ENCODE measurements around the gene SYNJ2. TPM values are rescaled to one million over a fixed set of nuclear protein-coding genes. Genes with fewer than 3 reads are reported as not detected.
"Not testable (repeated sequence)": the region's sequence is repeated elsewhere in the genome, so short reads cannot be mapped to it uniquely, and the experiment has no call there.

Gene SYNJ2
- total RNA-seq, 1 donor from 2014 or later: 8.3 TPM

- TF ChIP-seq, protein P1, sequence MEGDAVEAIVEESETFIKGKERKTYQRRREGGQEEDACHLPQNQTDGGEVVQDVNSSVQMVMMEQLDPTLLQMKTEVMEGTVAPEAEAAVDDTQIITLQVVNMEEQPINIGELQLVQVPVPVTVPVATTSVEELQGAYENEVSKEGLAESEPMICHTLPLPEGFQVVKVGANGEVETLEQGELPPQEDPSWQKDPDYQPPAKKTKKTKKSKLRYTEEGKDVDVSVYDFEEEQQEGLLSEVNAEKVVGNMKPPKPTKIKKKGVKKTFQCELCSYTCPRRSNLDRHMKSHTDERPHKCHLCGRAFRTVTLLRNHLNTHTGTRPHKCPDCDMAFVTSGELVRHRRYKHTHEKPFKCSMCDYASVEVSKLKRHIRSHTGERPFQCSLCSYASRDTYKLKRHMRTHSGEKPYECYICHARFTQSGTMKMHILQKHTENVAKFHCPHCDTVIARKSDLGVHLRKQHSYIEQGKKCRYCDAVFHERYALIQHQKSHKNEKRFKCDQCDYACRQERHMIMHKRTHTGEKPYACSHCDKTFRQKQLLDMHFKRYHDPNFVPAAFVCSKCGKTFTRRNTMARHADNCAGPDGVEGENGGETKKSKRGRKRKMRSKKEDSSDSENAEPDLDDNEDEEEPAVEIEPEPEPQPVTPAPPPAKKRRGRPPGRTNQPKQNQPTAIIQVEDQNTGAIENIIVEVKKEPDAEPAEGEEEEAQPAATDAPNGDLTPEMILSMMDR (IDR thresholded peaks at IDR 0.05): no peak
- no peak for TF ChIP-seq POLR2AphosphoS5 (IDR thresholded peaks at IDR 0.05; ENCODE audit: insufficient read depth in 1 of 2, low read depth in 1 of 2)
- TF ChIP-seq POLR2A (IDR thresholded peaks at IDR 0.05): no peak
- H3K4me1 ChIP-seq: no peaks in the 10 kb centered on the region
- H3K27me3 ChIP-seq: no peaks in the 10 kb centered on the region
- no peak overlapping the region for H3K27ac ChIP-seq
- peak in 1 of 2 donors; percentile 86 for DNase-seq (ENCODE audit: extremely low spot score in 2 of 2)
- peaks cover 9% of the 10 kb centered on the region for H3K9me3 ChIP-seq
- H3K36me3 ChIP-seq: peaks cover 0 to 27% of the 10 kb centered on the region in 2 donors
- H3K4me3 ChIP-seq: no peak overlapping the region
- intact Hi-C loops (cut with DNase I): no loop called here
Measured at GRCh38 chr6:157946053-157946617, 35.5 kb upstream of the SYNJ2 start.

DNA sequence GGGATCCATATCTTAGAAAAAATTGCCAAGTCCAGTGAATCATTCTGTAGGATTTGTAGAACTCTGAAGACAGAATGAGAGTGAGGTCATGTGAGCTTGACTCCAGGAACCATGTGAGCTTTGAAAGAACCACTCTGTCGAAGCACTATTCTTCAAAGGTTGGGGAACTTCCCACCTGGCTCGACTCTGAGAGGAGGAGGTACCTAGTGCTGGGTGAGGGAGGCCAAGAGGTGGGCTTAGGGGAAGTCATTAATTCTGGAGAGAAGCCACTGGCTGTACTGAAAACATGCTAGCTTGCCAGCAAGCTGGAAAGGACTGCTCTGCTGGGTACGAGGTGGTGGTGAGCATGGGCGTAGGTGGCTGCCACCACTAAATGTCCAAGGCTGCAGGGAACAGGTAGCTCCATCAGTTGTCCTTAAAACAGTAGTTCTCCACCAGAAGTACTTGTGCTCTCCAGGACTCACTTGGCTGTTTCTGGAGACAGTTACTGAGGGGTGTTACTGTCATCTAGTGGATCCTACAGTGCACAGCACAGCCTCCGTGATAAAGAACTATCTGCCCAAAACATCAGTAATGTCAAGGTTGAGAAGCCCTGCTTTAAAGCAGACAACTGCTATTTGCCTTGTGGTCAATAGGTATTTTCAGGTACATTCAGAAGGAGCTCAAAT, 34.7 kb upstream of the SYNJ2 start:
- H3K36me3 ChIP-seq: peaks cover 0 to 19% of the 10 kb centered on the region in 2 donors
- no peak overlapping the region for H3K27ac ChIP-seq
- H3K4me3 ChIP-seq: no peak overlapping the region
- H3K4me1 ChIP-seq: no peaks in the 10 kb centered on the region
- H3K9me3 ChIP-seq: peaks cover 9% of the 10 kb centered on the region
- DNase-seq (ENCODE audit: extremely low spot score in 2 of 2): peak in 1 of 2 donors; percentile 79
- no peak for TF ChIP-seq POLR2AphosphoS5 (IDR thresholded peaks at IDR 0.05; ENCODE audit: insufficient read depth in 1 of 2, low read depth in 1 of 2)
- TF ChIP-seq POLR2A (IDR thresholded peaks at IDR 0.05): no peak
- TF ChIP-seq, protein P1 (IDR thresholded peaks at IDR 0.05): peak in 1 of 3 experiments; percentile 29
- no peaks in the 10 kb centered on the region for H3K27me3 ChIP-seq
- intact Hi-C loops (cut with DNase I): no loop called here

DNA sequence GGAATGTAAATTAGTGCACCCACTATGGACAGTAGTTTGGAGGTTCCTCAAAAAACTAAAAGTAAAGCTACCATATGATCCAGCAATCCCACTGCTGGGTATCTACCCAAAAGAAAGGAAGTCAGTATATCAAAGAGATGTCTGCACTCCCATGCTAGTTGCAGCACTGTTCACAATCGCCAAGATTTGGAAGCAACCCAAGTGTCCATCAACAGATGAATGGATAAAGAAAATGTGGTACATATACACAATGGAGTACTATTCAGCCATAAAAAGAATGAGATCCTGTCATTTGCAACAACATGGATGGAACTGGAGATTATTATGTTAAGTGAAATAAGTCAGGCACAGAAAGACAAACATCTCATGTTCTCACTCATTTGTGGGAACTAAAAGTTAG, 30.8 kb upstream of the SYNJ2 start:
- intact Hi-C loops (cut with DNase I); H3K27me3 ChIP-seq; H3K9me3 ChIP-seq; H3K4me3 ChIP-seq; H3K36me3 ChIP-seq; H3K27ac ChIP-seq; H3K4me1 ChIP-seq; DNase-seq (ENCODE audit: extremely low spot score in 2 of 2): not testable (repeated sequence)

GRCh38 chr6:157951828-157952227, 29.8 kb upstream of the SYNJ2 start:
- TF ChIP-seq POLR2A (IDR thresholded peaks at IDR 0.05): no peak
- TF ChIP-seq POLR2AphosphoS5 (IDR thresholded peaks at IDR 0.05; ENCODE audit: insufficient read depth in 1 of 2, low read depth in 1 of 2): no peak
- TF ChIP-seq, protein P1 (IDR thresholded peaks at IDR 0.05): no peak
- H3K4me1 ChIP-seq: peaks cover 10% of the 10 kb centered on the region
- peaks cover 9% of the 10 kb centered on the region for H3K9me3 ChIP-seq
- DNase-seq (ENCODE audit: extremely low spot score in 2 of 2): no peak
- intact Hi-C loops (cut with DNase I): no loop called here
- no peaks in the 10 kb centered on the region for H3K36me3 ChIP-seq
- H3K4me3 ChIP-seq: no peak overlapping the region
- H3K27me3 ChIP-seq: no peaks in the 10 kb centered on the region
- no peak overlapping the region for H3K27ac ChIP-seq

- Histone ChIP-seq H3K36me3 (no peaks in the 10 kb centered on the region), H3K4me3 (no peak overlapping the region), H3K27ac (no peak overlapping the region), H3K27me3 (no peaks in the 10 kb centered on the region), H3K9me3 (peaks cover 9% of the 10 kb centered on the region), H3K4me1 (peaks cover 10% of the 10 kb centered on the region)
- intact Hi-C loops (cut with DNase I): no loop called here
- TF ChIP-seq POLR2AphosphoS5 (IDR thresholded peaks at IDR 0.05; ENCODE audit: insufficient read depth in 1 of 2, low read depth in 1 of 2) (no peak), POLR2A (IDR thresholded peaks at IDR 0.05) (no peak)
- TF ChIP-seq, protein P1 (IDR thresholded peaks at IDR 0.05): no peak
- no peak for DNase-seq (ENCODE audit: extremely low spot score in 2 of 2)
Measured at GRCh38 chr6:157952861-157953351, 28.8 kb upstream of the SYNJ2 start.
